Neuronal stem cell (in vitro differentiated cells): ENCODE data around the gene PPP2R2B.

Source experiments
- DNase-seq: peaks from one replicate; pipeline ENCODE4 v3.0.0-alpha.2; 2013; ENCODE audit warnings: low spot score
- H2AFZ ChIP-seq: one replicate; pipeline ENCODE4 v1.6.1; 2013; ENCODE audit warnings: mild to moderate bottlenecking, low read length, inconsistent platforms
- H2AK5ac ChIP-seq: 2 replicates; pipeline ENCODE4 v1.6.1; 2013; ENCODE audit warnings: low read depth, mild to moderate bottlenecking, inconsistent platforms, low read length, moderate library complexity, mixed read lengths
- H2BK120ac ChIP-seq: 2 replicates; pipeline ENCODE4 v1.6.1; 2013; ENCODE audit warnings: low read depth, mild to moderate bottlenecking, inconsistent platforms, low read length, moderate library complexity, mixed read lengths
- H2BK12ac ChIP-seq: one replicate; pipeline ENCODE4 v1.6.1; 2013; ENCODE audit warnings: low read length, inconsistent platforms
- H2BK15ac ChIP-seq: 2 replicates; pipeline ENCODE4 v1.6.1; 2013; ENCODE audit warnings: mild to moderate bottlenecking, low read length, inconsistent platforms, mixed read lengths
- H2BK5ac ChIP-seq: one replicate; pipeline ENCODE4 v1.6.1; 2013; ENCODE audit warnings: inconsistent platforms, mild to moderate bottlenecking, low read length, moderate library complexity
- H3K14ac ChIP-seq: one replicate; pipeline ENCODE4 v1.6.1; 2013; ENCODE audit warnings: low read length, inconsistent platforms
- H3K18ac ChIP-seq: 2 replicates; pipeline ENCODE4 v1.6.1; 2013; ENCODE audit warnings: low read length, inconsistent platforms
- H3K23ac ChIP-seq: 2 replicates; pipeline ENCODE4 v1.6.1; 2013; ENCODE audit warnings: low read depth, mild to moderate bottlenecking, mixed read lengths, low read length, inconsistent platforms; ENCODE audit not compliant: poor library complexity
- H3K27ac ChIP-seq: replicated peaks from 3 replicates; pipeline ENCODE4 v1.5.1; 2013; ENCODE audit warnings: low read length, inconsistent platforms
- H3K27me3 ChIP-seq, 3 experiments: 2 replicates each; pipeline ENCODE4 v1.6.1; 2013; ENCODE audit warnings: low read length in 3 of 3, mild to moderate bottlenecking in 2 of 3, inconsistent platforms in 1 of 3, low read depth in 1 of 3, mixed read lengths in 1 of 3, moderate library complexity in 1 of 3; ENCODE audit not compliant: control insufficient read depth in 3 of 3, insufficient read depth in 3 of 3
- H3K36me3 ChIP-seq, 2 donors: replicated peaks in 1 of 2; 2 replicates each; pipeline ENCODE4 v1.6.1; 2013; ENCODE audit warnings: low read length in 2 of 2; ENCODE audit not compliant: control insufficient read depth in 2 of 2, insufficient read depth in 2 of 2
- H3K4ac ChIP-seq: 2 replicates; pipeline ENCODE4 v1.6.1; 2013; ENCODE audit warnings: inconsistent platforms, mild to moderate bottlenecking, low read length, moderate library complexity
- H3K4me1 ChIP-seq, 2 donors: 1 replicate in 1 of 2; 2 replicates in 1 of 2; pipeline ENCODE4 v1.6.1; 2013; ENCODE audit warnings: low read length in 2 of 2, low read depth in 1 of 2; ENCODE audit not compliant: control insufficient read depth in 2 of 2, insufficient read depth in 1 of 2
- H3K4me2 ChIP-seq: one replicate; pipeline ENCODE4 v1.6.1; 2013; ENCODE audit warnings: mild to moderate bottlenecking, low read length, inconsistent platforms; ENCODE audit not compliant: insufficient read depth, poor library complexity, severe bottlenecking
- H3K4me3 ChIP-seq, 2 donors: 2 replicates each; pipeline ENCODE4 v1.5.1; 2013; ENCODE audit warnings: low read length in 2 of 2, mild to moderate bottlenecking in 2 of 2, inconsistent platforms in 1 of 2, moderate library complexity in 1 of 2
- H3K79me1 ChIP-seq: one replicate; pipeline ENCODE4 v1.6.1; 2013; ENCODE audit warnings: low read depth, mild to moderate bottlenecking, inconsistent platforms, low read length, moderate library complexity
- H3K9ac ChIP-seq: one replicate; pipeline ENCODE4 v1.6.1; 2013; ENCODE audit warnings: mild to moderate bottlenecking, low read depth, low read length, inconsistent platforms; ENCODE audit not compliant: poor library complexity
- H3K9me3 ChIP-seq, 2 donors: replicated peaks in 1 of 2; 2 replicates each; pipeline versions ENCODE3 to v1.6.1; 2013; ENCODE audit warnings: low read length in 2 of 2, mild to moderate bottlenecking in 2 of 2, inconsistent platforms in 1 of 2, low read depth in 1 of 2, mixed read lengths in 1 of 2, moderate library complexity in 1 of 2; ENCODE audit not compliant: control insufficient read depth in 2 of 2, insufficient read depth in 1 of 2
- H4K8ac ChIP-seq: one replicate; pipeline ENCODE4 v1.6.1; 2013; ENCODE audit warnings: low read depth, mild to moderate bottlenecking, inconsistent platforms, low read length, moderate library complexity
- H4K91ac ChIP-seq: one replicate; pipeline ENCODE4 v1.6.1; 2013; ENCODE audit warnings: low read length, low read depth, mild to moderate bottlenecking, inconsistent platforms; ENCODE audit not compliant: poor library complexity
- WGBS, 2 donors: extraction: QIAGEN DNeasy Blood & Tissue Kit; methylation state at CpG; one replicate each; pipeline ENCODE4 v1.1.7; 2013; ENCODE audit warnings: missing lambda C conversion rate in 2 of 2, mixed read lengths in 1 of 2; ENCODE audit not compliant: insufficient read length in 2 of 2, insufficient replicate concordance in 1 of 2; ENCODE audit errors: extremely low coverage in 2 of 2; 5-methylcytosine and 5-hydroxymethylcytosine counted together

The PPP2R2B gene

DNA sequence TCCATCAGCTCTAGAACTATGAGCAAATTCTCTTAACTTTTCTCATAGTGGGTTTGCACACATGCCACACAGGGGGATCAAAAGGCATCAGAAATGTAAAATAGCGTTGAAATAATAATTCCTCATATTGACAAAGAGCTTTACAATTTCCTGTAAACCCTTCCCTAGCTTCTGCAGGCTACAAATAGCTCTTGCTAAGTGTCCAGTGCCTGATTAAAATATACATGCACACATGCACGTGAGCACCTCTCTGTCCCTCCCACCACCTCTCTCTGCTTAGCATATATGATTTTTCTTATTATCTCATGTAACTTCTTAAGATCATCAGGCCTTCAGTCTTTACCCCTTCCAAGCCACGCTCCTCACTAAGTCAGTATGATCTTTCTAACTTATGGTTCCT, 13.7 kb upstream of the PPP2R2B start:
- no peak overlapping the region for H3K4ac ChIP-seq
- no peak overlapping the region for H2AK5ac ChIP-seq
- no peak overlapping the region for H3K4me3 ChIP-seq
- H3K14ac ChIP-seq: no peak overlapping the region
- no peak overlapping the region for H2BK12ac ChIP-seq
- no peak overlapping the region for H2BK120ac ChIP-seq
- H4K8ac ChIP-seq: no peak overlapping the region
- H3K9ac ChIP-seq: no peak overlapping the region
- no peak overlapping the region for H3K23ac ChIP-seq
- H3K27ac ChIP-seq: no peak overlapping the region
- no peaks in the 10 kb centered on the region for H3K36me3 ChIP-seq
- H3K4me1 ChIP-seq: peaks cover 13 to 55% of the 10 kb centered on the region in 2 donors
- peaks cover 2 to 4% of the 10 kb centered on the region in 2 donors for H3K9me3 ChIP-seq
- H2BK15ac ChIP-seq: no peak overlapping the region
- H3K18ac ChIP-seq: no peak overlapping the region
- H3K79me1 ChIP-seq: no peaks in the 10 kb centered on the region
- no peak overlapping the region for H2BK5ac ChIP-seq
- no peaks in the 10 kb centered on the region for H3K27me3 ChIP-seq
- no peak overlapping the region for H3K4me2 ChIP-seq
- H4K91ac ChIP-seq: no peak overlapping the region
- WGBS, 2 donors: no CpG with 5 or more reads among the region's 3 CpGs
- DNase-seq: no peak
- no peak overlapping the region for H2AFZ ChIP-seq

DNA sequence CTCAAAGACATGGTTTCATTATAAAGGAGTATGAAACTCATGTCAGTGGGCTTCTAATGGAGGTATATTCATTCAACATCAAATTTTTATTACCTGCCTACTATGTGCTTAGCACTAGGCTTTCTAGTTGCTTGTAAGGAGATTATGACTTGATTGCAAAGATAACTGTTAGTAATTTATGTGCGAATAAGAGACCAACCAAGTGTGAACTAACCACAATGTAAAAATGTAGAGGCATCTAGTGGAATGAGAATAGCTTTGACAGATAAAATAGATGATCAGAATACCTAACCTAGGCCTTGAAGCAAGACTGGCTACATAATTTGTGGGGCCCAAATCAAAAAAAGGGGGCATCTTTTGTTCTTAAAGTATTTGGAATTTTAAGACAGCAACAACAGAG, 13.0 kb upstream of the PPP2R2B start:
- no peaks in the 10 kb centered on the region for H3K79me1 ChIP-seq
- H3K36me3 ChIP-seq: no peaks in the 10 kb centered on the region
- no peaks in the 10 kb centered on the region for H3K27me3 ChIP-seq
- no peak overlapping the region for H4K8ac ChIP-seq
- no peak overlapping the region for H2AFZ ChIP-seq
- no peak overlapping the region for H3K4ac ChIP-seq
- no peak overlapping the region for H3K14ac ChIP-seq
- H3K9me3 ChIP-seq: no peaks in the 10 kb centered on the region
- no peak overlapping the region for H4K91ac ChIP-seq
- no CpG with 5 or more reads among the region's 1 CpG for WGBS, 2 donors
- DNase-seq: no peak
- H2BK12ac ChIP-seq: no peak overlapping the region
- no peak overlapping the region for H3K27ac ChIP-seq
- no peak overlapping the region for H3K23ac ChIP-seq
- no peak overlapping the region for H2BK15ac ChIP-seq
- H2AK5ac ChIP-seq: no peak overlapping the region
- H3K4me1 ChIP-seq: peaks cover 13 to 57% of the 10 kb centered on the region in 2 donors
- no peak overlapping the region for H3K18ac ChIP-seq
- no peak overlapping the region for H3K4me2 ChIP-seq
- no peak overlapping the region for H3K9ac ChIP-seq
- H2BK120ac ChIP-seq: no peak overlapping the region
- H2BK5ac ChIP-seq: no peak overlapping the region
- no peak overlapping the region for H3K4me3 ChIP-seq

DNA sequence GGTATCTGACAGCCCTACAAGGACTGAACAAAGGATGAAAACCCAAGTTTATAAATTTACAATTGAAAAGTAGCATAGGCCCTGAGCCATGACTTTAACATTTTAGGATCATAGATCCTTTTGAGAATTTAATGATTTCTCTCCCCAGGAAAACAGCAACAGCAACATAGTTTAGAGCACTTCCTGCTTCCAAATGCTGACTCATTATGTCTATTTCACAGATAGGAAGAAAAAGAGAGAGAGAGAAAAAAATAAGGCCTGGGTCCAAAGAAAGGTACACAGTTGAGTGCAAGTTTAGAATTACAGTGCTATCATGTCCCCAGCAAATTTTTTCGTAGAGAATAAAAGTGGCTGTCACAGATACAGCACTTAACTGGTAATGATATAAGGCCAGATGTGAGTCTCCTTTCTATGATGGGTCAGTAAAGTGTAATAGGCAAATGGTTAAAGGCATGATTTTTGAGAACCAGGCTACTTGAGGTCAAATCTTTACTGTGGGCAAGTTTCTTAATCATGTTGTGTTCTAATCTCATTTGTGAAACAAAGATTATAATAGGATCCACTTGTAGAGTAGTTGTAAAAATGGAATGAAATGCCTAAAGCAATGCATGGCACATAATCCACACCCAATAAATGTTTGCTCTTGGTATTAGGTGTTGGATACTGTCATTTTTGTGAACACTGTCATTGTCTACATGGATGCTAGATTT, 12.3 kb upstream of the PPP2R2B start:
- H4K8ac ChIP-seq: no peak overlapping the region
- H3K14ac ChIP-seq: no peak overlapping the region
- no peak overlapping the region for H3K9ac ChIP-seq
- H3K18ac ChIP-seq: no peak overlapping the region
- H4K91ac ChIP-seq: no peak overlapping the region
- no peak overlapping the region for H2BK12ac ChIP-seq
- no peaks in the 10 kb centered on the region for H3K79me1 ChIP-seq
- H2BK15ac ChIP-seq: no peak overlapping the region
- H2BK5ac ChIP-seq: no peak overlapping the region
- H3K4ac ChIP-seq: no peak overlapping the region
- no peak for DNase-seq
- no CpG with 5 or more reads among the region's 1 CpG for WGBS, 2 donors
- no peaks in the 10 kb centered on the region for H3K9me3 ChIP-seq
- no peak overlapping the region for H2AK5ac ChIP-seq
- H2BK120ac ChIP-seq: no peak overlapping the region
- no peaks in the 10 kb centered on the region for H3K36me3 ChIP-seq
- no peak overlapping the region for H3K4me2 ChIP-seq
- no peak overlapping the region for H3K27ac ChIP-seq
- H2AFZ ChIP-seq: peak overlapping the region; percentile 14
- no peak overlapping the region for H3K23ac ChIP-seq
- peaks cover 13 to 57% of the 10 kb centered on the region in 2 donors for H3K4me1 ChIP-seq
- H3K4me3 ChIP-seq: no peak overlapping the region
- no peaks in the 10 kb centered on the region for H3K27me3 ChIP-seq

DNA sequence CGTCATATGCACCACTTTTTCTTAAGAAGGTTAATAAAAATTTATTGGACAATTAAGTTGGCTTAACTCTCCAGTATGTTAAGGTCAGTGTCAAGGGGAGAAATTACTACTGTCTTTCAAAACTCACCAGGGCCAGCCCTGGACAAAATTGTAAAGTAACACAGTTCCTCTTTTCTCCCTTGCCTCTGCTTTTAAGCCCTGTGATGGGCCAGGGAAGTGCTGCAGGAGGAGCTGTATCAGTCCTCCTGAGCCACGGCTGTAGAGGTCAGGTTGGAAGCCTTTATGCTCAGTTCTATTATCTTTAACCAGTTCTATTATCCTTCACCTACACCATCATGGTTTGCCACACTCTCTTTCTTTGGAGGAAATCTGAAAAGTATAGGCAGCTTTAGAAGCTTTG, 11.5 kb upstream of the PPP2R2B start:
- Histone ChIP-seq H3K36me3 (no peaks in the 10 kb centered on the region), H2BK12ac (no peak overlapping the region), H2BK15ac (no peak overlapping the region), H3K23ac (no peak overlapping the region), H3K14ac (no peak overlapping the region), H3K79me1 (no peaks in the 10 kb centered on the region), H3K18ac (no peak overlapping the region), H3K27ac (no peak overlapping the region), H2BK5ac (no peak overlapping the region), H2BK120ac (no peak overlapping the region), H2AK5ac (no peak overlapping the region), H3K9ac (no peak overlapping the region), H3K9me3 (no peaks in the 10 kb centered on the region), H3K27me3 (no peaks in the 10 kb centered on the region), H4K91ac (no peak overlapping the region), H2AFZ (peak overlapping the region; percentile 47), H3K4ac (no peak overlapping the region), H3K4me1 (peaks cover 13 to 57% of the 10 kb centered on the region in 2 donors), H3K4me3 (no peak overlapping the region), H4K8ac (no peak overlapping the region), H3K4me2 (no peak overlapping the region)
- DNase-seq: no peak
- WGBS, 2 donors: no CpG with 5 or more reads among the region's 2 CpGs
